Islet of Langerhans (tissue), 1 donor: ENCODE measurements around the gene MICU1.
"Not testable (repeated sequence)": the region's sequence is repeated elsewhere in the genome, so short reads cannot be mapped to it uniquely, and the experiment has no call there.

Source experiments
- FAIRE-seq: peaks from one replicate; lab custom pipeline; 2011; peaks lifted over from hg19 to GRCh38; lab: Jason Lieb, UNC

The MICU1 gene

GRCh38 chr10:72503694-72504438 is 122.0 kb downstream of the MICU1 start:
- no peak for FAIRE-seq

GRCh38 chr10:72503241-72503640 is 122.6 kb downstream of the MICU1 start:
- FAIRE-seq: no peak

DNA sequence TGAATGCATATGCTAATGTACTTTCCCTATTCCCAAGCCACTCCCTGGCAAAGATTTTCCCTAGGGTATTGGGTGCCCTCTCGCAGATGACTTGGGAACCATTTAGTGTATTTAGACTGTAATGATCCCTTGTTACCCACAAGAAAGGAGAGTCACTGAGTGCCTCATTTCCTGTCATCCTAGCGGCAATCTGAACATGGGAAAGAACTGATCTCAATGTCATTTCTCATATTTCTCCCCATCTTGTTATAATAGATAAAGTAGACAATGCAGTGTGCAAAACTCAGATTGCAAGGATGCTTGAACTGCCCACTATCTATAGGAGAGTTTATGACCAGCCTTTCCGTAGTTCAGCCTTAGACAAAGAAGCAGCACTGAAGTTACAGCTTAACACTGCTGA is 123.3 kb downstream of the MICU1 start:
- no peak for FAIRE-seq

- FAIRE-seq: no peak
Measured at GRCh38 chr10:72499701-72500100, 126.2 kb downstream of the MICU1 start.

GRCh38 chr10:72490951-72491350 is 134.9 kb downstream of the MICU1 start:
- FAIRE-seq: no peak

GRCh38 chr10:72487521-72487920 is 138.4 kb downstream of the MICU1 start:
- FAIRE-seq: no peak

- no peak for FAIRE-seq
Measured at GRCh38 chr10:72487116-72487515, 138.8 kb downstream of the MICU1 start.

DNA sequence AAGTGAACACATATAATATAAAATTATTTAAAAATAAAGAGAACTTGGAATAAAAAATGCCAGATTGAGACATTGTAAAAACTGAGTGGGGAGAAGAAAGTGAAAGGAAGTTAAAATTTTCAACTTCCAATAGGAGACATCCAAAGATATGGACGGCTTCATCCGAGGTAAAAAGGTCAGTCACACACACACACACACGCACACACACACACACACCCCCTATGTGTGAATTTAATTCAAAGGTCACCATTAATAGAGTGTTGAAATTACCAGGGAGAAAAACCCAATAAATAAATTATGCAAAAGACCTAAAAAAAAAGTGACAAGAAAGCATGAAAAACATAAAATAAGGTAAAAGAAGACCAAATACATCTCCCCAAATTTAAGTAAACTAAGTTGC is 140.2 kb downstream of the MICU1 start:
- no peak for FAIRE-seq

DNA sequence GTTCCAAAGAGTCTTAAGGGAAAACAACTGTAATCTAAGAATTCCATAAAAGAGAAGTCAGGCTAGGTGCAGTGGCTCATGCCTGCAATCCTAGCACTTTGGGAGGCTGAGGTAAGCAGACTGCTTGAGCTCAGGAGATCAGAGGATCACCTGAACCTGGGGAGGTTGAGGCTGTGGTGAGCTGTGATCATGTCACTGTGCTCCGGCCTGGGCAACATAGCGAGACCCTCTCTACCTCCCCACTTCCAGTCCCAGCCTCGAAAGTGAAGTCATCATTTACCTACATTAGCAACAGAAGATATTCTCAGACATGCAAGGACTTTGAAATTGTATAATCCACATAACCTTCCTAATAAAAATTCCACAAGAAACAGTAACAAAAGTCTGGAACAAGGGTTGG is 141.4 kb downstream of the MICU1 start:
- no peak for FAIRE-seq

DNA sequence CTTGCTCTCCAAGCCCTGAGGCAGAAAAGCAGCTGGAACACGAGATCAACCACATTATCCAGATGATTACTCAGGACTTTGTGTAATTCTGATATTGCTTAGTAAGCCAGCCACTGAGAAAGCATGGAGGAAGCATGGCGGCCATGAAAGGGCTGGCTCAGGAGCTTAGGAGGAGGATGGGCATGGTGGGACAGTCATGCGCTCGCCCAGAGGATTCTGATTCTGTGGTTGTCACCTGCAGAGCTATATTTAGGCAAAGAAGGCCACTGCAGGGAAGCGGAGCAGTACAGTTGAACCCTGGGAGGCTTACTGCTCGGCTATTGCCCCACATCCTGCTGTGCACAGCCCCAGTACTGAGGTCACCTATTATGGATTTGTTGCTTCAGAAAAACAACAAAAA is 142.4 kb downstream of the MICU1 start:
- FAIRE-seq: no peak

DNA sequence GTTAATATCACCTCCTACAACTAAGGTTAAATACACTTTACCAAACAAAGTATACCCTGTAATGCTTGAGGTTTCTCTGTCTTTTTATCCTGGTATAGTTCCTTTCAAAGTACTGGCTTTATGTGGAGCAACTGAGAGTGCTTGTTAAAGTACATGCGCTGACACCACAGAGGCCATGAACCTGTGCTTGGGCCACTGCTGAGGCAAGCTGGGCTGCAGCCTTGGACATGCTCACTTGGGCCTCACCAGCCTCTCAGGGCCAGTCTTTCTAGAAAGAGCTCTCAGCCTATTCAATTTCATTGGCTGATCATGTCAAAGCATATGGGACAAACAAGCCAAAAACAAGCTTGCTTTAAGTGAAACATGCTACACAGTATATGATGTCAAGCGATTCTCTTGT is 145.0 kb downstream of the MICU1 start:
- FAIRE-seq: no peak

- no peak for FAIRE-seq
Measured at GRCh38 chr10:72477463-72477862, 148.4 kb downstream of the MICU1 start.

GRCh38 chr10:72472306-72472705 is 153.6 kb downstream of the MICU1 start:
- no peak for FAIRE-seq

GRCh38 chr10:72470666-72471065 is 155.2 kb downstream of the MICU1 start:
- no peak for FAIRE-seq

DNA sequence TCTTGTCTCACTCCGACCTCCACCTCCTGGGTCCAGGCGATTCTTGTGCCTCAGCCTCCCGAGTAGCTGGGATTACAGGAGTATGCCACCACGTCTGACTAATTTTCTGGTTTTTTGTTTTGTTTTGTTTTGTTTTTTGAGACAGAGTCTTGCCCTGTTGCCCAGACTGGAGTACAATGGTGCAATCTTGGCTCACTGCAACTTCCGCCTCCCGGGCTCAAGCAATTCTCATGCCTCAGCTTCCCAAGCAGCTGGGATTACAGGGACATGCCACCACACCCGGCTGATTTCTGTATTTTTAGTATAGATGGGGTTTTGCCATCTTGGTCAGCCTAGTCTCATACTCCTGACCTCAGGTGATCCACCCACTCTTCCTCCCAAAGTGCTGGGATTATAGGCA is 158.8 kb downstream of the MICU1 start:
- FAIRE-seq: not testable (repeated sequence)

DNA sequence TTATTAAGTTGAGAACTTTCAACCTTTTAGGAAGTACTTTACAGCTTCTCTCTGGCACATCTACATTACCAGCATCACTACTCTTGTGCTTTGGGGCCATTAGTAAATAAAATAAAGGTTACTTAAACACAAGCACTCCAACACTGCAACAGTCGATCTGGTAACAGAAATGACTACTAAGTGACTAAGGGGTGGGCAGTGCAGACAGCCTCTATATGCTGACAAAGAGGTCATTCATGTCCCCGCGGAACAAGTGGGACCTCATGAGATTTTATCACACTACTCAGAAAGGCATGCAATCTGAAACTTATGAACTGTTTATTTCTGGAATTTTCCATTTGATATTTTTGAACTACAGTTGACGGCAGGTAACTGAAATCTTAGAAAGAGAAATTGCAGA is 159.9 kb downstream of the MICU1 start:
- FAIRE-seq: no peak

DNA sequence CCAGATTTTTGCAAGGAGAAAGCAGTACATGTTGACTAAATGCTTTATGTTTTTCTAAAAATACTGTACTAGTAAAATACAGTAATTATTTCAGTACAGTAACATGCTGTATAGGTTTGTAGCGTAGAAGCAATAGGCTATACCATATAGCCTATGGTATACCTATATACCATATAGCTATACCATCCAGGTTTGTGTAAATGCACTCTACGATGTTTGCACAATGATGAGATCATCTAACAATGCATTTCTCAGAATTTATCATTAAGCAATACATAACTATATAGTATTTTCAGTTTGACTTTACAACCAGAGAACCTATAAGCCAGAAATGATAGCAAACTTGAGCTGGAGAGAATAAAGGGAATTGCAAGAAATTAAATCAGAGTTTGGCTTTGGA is 161.4 kb downstream of the MICU1 start:
- no peak for FAIRE-seq

DNA sequence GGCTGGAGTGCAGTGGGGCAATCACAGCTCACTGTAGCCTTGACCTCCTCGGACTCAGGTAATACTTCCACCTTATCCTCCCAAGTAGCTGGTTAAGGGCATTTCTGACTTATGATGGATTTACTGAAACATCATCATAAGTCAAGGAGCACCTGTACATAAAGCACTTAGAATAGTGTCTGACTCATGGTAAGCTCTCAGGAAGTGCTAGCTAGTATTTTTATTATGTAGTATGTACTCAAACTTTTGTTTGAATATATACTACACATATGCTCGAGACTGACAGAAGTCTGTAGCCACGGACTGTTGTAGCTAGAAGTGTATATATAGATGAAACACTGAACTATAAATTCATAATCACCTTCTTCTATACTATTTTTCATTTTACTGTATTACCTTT is 163.6 kb downstream of the MICU1 start:
- FAIRE-seq: no peak

GRCh38 chr10:72461085-72461484 is 164.8 kb downstream of the MICU1 start:
- no peak for FAIRE-seq

GRCh38 chr10:72460284-72460876 is 165.5 kb downstream of the MICU1 start:
- FAIRE-seq: no peak

GRCh38 chr10:72459301-72459700 is 166.6 kb downstream of the MICU1 start:
- FAIRE-seq: no peak

GRCh38 chr10:72455889-72456595 is 169.8 kb downstream of the MICU1 start:
- no peak for FAIRE-seq

DNA sequence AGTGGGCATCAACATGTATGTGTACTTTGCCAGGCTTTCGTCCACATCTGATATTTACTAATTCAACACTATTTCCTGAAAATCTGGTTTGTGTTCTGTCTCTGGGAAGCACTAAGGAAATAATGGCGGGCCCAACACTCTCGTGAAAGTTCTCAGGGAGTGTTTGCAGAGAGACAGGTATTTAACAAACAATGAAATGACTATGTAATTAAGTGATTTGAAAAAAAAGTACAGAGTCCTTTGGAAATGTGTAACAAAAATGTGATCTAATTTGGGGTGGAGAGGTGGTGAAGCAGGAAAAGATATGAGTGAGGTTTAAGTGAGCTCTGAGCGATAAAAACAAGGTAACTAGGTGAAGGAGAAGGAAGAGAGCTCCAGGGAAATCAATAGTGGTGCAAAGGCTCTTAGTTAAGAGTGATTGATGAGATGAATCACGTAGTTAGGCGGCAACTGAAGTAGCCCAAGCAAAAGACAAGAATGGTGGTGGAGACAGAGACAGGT is 175.9 kb downstream of the MICU1 start:
- FAIRE-seq: no peak
